Stomach (tissue), 4 donors: Measurements from ENCODE around the gene EEFSEC.

ENCODE experiments used
- POLR2A ChIP-seq, 4 donors: fragments of 450-650 bp; IDR thresholded peaks; one replicate each; pipeline ENCODE4 v1.6.1; 2016; ENCODE audit warnings: antibody characterized with exemption in 4 of 4, control low read depth in 2 of 4, mild to moderate bottlenecking in 1 of 4, moderate library complexity in 1 of 4
- POLR2AphosphoS5 ChIP-seq, 3 donors: sonication (generic); formaldehyde crosslinking; IDR thresholded peaks; one replicate each; pipeline ENCODE4 v1.6.1; 2016; ENCODE audit warnings: antibody characterized with exemption in 3 of 3
- TF ChIP-seq, protein P1 (sequence below), 7 experiments: fragments of 450-650 bp in 4 of 7; fragments of 200-600 bp in 3 of 7; sonication (generic) in 3 of 7; IDR thresholded peaks; one replicate each; pipeline ENCODE4 v1.5.1; 2016 to 2019; ENCODE audit warnings: antibody characterized with exemption in 7 of 7, control low read depth in 2 of 7, mild to moderate bottlenecking in 1 of 7

DNA sequence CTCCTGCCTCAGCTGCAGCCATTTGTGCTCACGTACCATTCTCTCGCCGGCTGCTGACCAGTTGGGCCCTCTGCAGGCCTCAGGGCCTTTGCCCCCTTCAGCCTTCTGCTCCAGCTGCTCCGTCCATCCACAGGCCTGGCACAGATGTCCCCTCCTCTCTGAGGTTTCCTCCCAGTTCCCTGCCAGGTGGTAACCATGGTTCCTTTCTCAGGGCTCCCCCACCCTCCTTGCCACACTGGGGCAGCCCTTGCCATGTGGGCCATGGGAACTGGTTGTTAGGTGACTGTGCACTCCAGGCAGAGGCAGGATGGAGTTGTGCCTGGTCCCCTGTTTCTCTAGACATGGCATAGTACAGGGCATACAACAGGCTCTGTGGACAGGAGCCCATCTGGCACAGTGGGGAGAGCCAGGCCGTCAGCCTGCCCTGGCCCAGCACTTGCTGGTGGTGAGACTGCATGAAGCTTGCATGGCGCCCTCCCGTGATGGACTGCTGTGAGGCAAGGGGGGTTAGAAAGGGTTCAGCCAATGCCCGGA is 164.5 kb downstream of the EEFSEC start:
- TF ChIP-seq POLR2AphosphoS5 (IDR thresholded peaks at IDR 0.05) (no peak), POLR2A (IDR thresholded peaks at IDR 0.05) (no peak)
- TF ChIP-seq, protein P1, sequence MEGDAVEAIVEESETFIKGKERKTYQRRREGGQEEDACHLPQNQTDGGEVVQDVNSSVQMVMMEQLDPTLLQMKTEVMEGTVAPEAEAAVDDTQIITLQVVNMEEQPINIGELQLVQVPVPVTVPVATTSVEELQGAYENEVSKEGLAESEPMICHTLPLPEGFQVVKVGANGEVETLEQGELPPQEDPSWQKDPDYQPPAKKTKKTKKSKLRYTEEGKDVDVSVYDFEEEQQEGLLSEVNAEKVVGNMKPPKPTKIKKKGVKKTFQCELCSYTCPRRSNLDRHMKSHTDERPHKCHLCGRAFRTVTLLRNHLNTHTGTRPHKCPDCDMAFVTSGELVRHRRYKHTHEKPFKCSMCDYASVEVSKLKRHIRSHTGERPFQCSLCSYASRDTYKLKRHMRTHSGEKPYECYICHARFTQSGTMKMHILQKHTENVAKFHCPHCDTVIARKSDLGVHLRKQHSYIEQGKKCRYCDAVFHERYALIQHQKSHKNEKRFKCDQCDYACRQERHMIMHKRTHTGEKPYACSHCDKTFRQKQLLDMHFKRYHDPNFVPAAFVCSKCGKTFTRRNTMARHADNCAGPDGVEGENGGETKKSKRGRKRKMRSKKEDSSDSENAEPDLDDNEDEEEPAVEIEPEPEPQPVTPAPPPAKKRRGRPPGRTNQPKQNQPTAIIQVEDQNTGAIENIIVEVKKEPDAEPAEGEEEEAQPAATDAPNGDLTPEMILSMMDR (IDR thresholded peaks at IDR 0.05), result no peak
